PC-3 (cell line): ENCODE data around the gene HDAC11.

Experiments
- CTCF ChIP-seq: fragments of 300-600 bp; sonication (generic); conservative IDR thresholded peaks from 2 replicates; pipeline ENCODE4 v1.5.1; 2017; ENCODE audit warnings: antibody characterized with exemption, low read depth, mild to moderate bottlenecking, low read length
- EZH2 ChIP-seq: fragments of 300-600 bp; sonication (generic); IDR thresholded peaks from one replicate; pipeline ENCODE4 v1.6.1; 2017; ENCODE audit warnings: antibody characterized with exemption, mild to moderate bottlenecking, low read length; ENCODE audit not compliant: unreplicated experiment

DNA sequence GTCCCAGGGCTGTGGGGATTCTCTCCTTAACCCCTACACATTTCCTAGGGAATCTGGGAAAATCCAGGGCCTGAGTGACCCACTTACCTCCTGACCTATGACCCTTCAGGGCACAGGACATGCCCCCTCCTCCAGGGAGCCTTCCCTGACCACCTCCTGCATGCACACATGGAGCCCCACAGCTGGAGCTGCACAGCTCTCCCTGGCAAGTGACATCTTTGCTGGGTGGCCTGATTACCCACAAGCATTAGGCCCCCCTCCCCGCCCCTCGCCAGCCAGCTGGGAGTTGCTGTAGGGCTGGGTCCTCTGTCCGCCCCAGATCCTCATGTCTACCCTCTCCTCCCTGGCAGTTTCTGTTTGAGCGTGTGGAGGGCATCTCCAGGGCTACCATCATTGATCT is 21.4 kb downstream of the HDAC11 start:
- TF ChIP-seq CTCF (no peak), EZH2 (no peak)
